ENCODE data around the gene DVL1.
"Not testable (repeated sequence)": the region's sequence is repeated elsewhere in the genome, so short reads cannot be mapped to it uniquely, and the experiment has no call there.

DVL1 gene

GRCh38 chr1:1324084-1324523 is 25.1 kb downstream of the DVL1 start:
- DNase-seq: no peak

- DNase-seq: no peak
Observed at GRCh38 chr1:1322952-1323351, 26.3 kb downstream of the DVL1 start.

GRCh38 chr1:1322418-1322817 is 26.8 kb downstream of the DVL1 start:
- DNase-seq: no peak

GRCh38 chr1:1321477-1321876 is 27.7 kb downstream of the DVL1 start:
- DNase-seq: no peak

GRCh38 chr1:1320666-1321448 is 28.4 kb downstream of the DVL1 start:
- no peak for DNase-seq

GRCh38 chr1:1319646-1319941 is 29.6 kb downstream of the DVL1 start:
- no peak for DNase-seq

GRCh38 chr1:1318777-1319645 is 30.2 kb downstream of the DVL1 start:
- no peak for DNase-seq

- DNase-seq: no peak
Observed at GRCh38 chr1:1318131-1318652, 31.0 kb downstream of the DVL1 start.

- DNase-seq: no peak
Observed at GRCh38 chr1:1317420-1317819, 31.8 kb downstream of the DVL1 start.

- not testable (repeated sequence) for DNase-seq
Observed at GRCh38 chr1:1316199-1316598, 33.0 kb downstream of the DVL1 start.

GRCh38 chr1:1315435-1315954 is 33.7 kb downstream of the DVL1 start:
- no peak for DNase-seq

- DNase-seq: no peak
Observed at GRCh38 chr1:1314678-1315335, 34.4 kb downstream of the DVL1 start.

GRCh38 chr1:1314237-1314586 is 35.0 kb downstream of the DVL1 start:
- DNase-seq: no peak

GRCh38 chr1:1313500-1314236 is 35.5 kb downstream of the DVL1 start:
- no peak for DNase-seq

- DNase-seq: no peak
Observed at GRCh38 chr1:1312450-1313314, 36.5 kb downstream of the DVL1 start.

GRCh38 chr1:1311107-1312104 is 37.8 kb downstream of the DVL1 start:
- no peak for DNase-seq

- DNase-seq: no peak
Observed at GRCh38 chr1:1310476-1311053, 38.7 kb downstream of the DVL1 start.

- DNase-seq: no peak
Observed at GRCh38 chr1:1310109-1310385, 39.2 kb downstream of the DVL1 start.

GRCh38 chr1:1309251-1310108 is 39.7 kb downstream of the DVL1 start:
- DNase-seq: no peak
